WTC11 (cell line): ENCODE data around the gene VEPH1.

ENCODE experiments used
- NFYB ChIP-seq: sonication (generic); formaldehyde crosslinking; conservative IDR thresholded peaks from 2 replicates; pipeline ENCODE4 v1.8.0; 2022; ENCODE audit warnings: low read depth, missing genetic modification reagents
- ZNF138 ChIP-seq: sonication (generic); formaldehyde crosslinking; conservative IDR thresholded peaks from 2 replicates; pipeline ENCODE4 v1.8.1; 2022; ENCODE audit warnings: mild to moderate bottlenecking, moderate library complexity, missing genetic modification reagents

GRCh38 chr3:157379525-157380140 is 123.6 kb downstream of the VEPH1 start:
- TF ChIP-seq NFYB, result no peak
- TF ChIP-seq ZNF138 (CRISPR knock-in tag), result no peak
